Endodermal cell (in vitro differentiated cells): ENCODE measurements around the gene MAP3K2. TPM values are rescaled to one million over a fixed set of nuclear protein-coding genes. Genes with fewer than 3 reads are reported as not detected.

Source experiments
- DNase-seq: peaks from one replicate; pipeline ENCODE4 v3.0.0-alpha.2; 2017
- H3K27ac ChIP-seq: 2 replicates; pipeline ENCODE4 v1.5.1; 2013; ENCODE audit warnings: mild to moderate bottlenecking, low read depth, low read length, moderate library complexity
- H3K27me3 ChIP-seq: 2 replicates; pipeline ENCODE4 v1.6.1; 2013; ENCODE audit warnings: mild to moderate bottlenecking, low read length, moderate library complexity; ENCODE audit not compliant: insufficient read depth, control insufficient read depth, poor library complexity, severe bottlenecking
- H3K36me3 ChIP-seq: 2 replicates; pipeline ENCODE4 v1.7.0; 2013; ENCODE audit warnings: mild to moderate bottlenecking, low read length, moderate library complexity; ENCODE audit not compliant: control insufficient read depth, insufficient read depth
- H3K4me1 ChIP-seq: one replicate; pipeline ENCODE4 v1.7.0; 2013; ENCODE audit warnings: low read length; ENCODE audit not compliant: control insufficient read depth, insufficient read depth
- H3K4me3 ChIP-seq: 2 replicates; pipeline ENCODE4 v1.5.1; 2013; ENCODE audit warnings: mild to moderate bottlenecking, low read length, moderate library complexity
- H3K9ac ChIP-seq: 2 replicates; pipeline ENCODE4 v1.6.1; 2013; ENCODE audit warnings: mild to moderate bottlenecking, low read length, moderate library complexity; ENCODE audit not compliant: poor library complexity, severe bottlenecking; ENCODE audit errors: extremely low read depth
- H3K9me3 ChIP-seq: 2 replicates; pipeline ENCODE4 v1.6.1; 2013; ENCODE audit warnings: mild to moderate bottlenecking, low read length, moderate library complexity; ENCODE audit not compliant: control insufficient read depth
- H3K27ac Mint-ChIP-seq: 2 replicates; pipeline ENCODE4 v1.8.0; 2020; ENCODE audit warnings: mixed read lengths
- H3K27me3 Mint-ChIP-seq: 2 replicates; pipeline ENCODE4 v1.8.0; 2021; ENCODE audit warnings: mild to moderate bottlenecking, mixed read lengths; ENCODE audit not compliant: insufficient read depth
- H3K36me3 Mint-ChIP-seq: 2 replicates; pipeline ENCODE4 v1.8.0; 2020; ENCODE audit warnings: low read depth, mixed read lengths
- H3K4me1 Mint-ChIP-seq: 2 replicates; pipeline ENCODE4 v1.8.0; 2020; ENCODE audit warnings: mixed read lengths
- H3K4me3 Mint-ChIP-seq: 2 replicates; pipeline ENCODE4 v1.8.0; 2020; ENCODE audit warnings: mild to moderate bottlenecking, moderate library complexity, mixed read lengths
- H3K9me3 Mint-ChIP-seq: 2 replicates; pipeline ENCODE4 v1.8.0; 2020; ENCODE audit warnings: mild to moderate bottlenecking, mixed read lengths
- CTCF ChIP-seq: fragments of 200-600 bp; sonication (generic); conservative IDR thresholded peaks from 2 replicates; pipeline ENCODE4 v1.5.0; 2021; ENCODE audit warnings: antibody characterized with exemption, mild to moderate bottlenecking
- WGBS, 2 experiments: methylation state at CpG; one replicate each; pipeline versions ENCODE4 v1.1.5 to v1.1.7; 2013; ENCODE audit warnings: missing lambda C conversion rate in 2 of 2, mixed read lengths in 1 of 2; ENCODE audit not compliant: insufficient coverage in 1 of 2, insufficient read length in 1 of 2; 5-methylcytosine and 5-hydroxymethylcytosine counted together
- total RNA-seq, 2 donors: library from RNA; stranded (reverse); fragmentation: NEBNext Ultra II Directional in 1 of 2; extraction: Animal tissue kit (Norgen Biotek cat#: 25700) in 1 of 2; gene quantifications; 2 replicates in 1 of 2; 3 replicates in 1 of 2; pipeline ENCODE4 v1.2.1, GENCODE V29; 2021

The MAP3K2 gene
- total RNA-seq, 2 donors from 2014 or later = 27.9 to 31.6 TPM

DNA sequence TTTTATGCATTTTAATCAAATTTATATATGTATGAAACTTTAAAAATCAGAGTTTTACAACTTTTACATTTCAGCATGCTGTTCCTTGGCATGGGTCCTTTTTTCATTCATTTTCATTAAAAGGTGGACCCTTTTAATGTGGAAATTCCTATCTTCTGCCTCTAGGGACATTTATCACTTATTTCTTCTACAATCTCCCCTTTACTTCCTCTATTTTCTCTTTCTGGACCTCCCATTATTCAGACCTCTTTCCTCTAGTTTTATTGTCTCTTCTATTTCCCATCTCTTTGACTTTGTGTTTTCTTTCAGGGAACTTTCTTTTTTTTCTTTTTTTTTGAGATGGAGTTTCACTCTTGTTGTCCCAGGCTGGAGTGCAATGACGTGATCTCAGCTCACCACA lies 36.1 kb upstream of the MAP3K2 start:
- peaks cover 46% of the 10 kb centered on the region for H3K27me3 ChIP-seq
- no peak overlapping the region for H3K9ac ChIP-seq
- H3K4me1 ChIP-seq = no peaks in the 10 kb centered on the region
- peak overlapping the region; percentile 78 for H3K4me3 ChIP-seq
- no peaks in the 10 kb centered on the region for H3K9me3 Mint-ChIP-seq
- whole genome bisulfite sequencing, 2 experiments = 79 to 100% methylated on average over 1 of the region's 1 CpG
- peak; percentile 59 for TF ChIP-seq CTCF
- H3K27me3 Mint-ChIP-seq = peaks cover 52% of the 10 kb centered on the region
- DNase-seq = no peak
- no peak overlapping the region for H3K27ac ChIP-seq
- peak overlapping the region; percentile 52 for H3K4me3 Mint-ChIP-seq
- no peak overlapping the region for H3K27ac Mint-ChIP-seq
- H3K9me3 ChIP-seq = no peaks in the 10 kb centered on the region
- H3K36me3 Mint-ChIP-seq = no peaks in the 10 kb centered on the region
- H3K36me3 ChIP-seq = no peaks in the 10 kb centered on the region
- H3K4me1 Mint-ChIP-seq = no peaks in the 10 kb centered on the region

- DNase-seq = no peak
- Mint-ChIP-seq H3K4me3 (peak overlapping the region; percentile 52), H3K36me3 (no peaks in the 10 kb centered on the region), H3K4me1 (no peaks in the 10 kb centered on the region), H3K9me3 (no peaks in the 10 kb centered on the region), H3K27me3 (peaks cover 53% of the 10 kb centered on the region), H3K27ac (no peak overlapping the region)
- no peaks in the 10 kb centered on the region for H3K4me1 ChIP-seq
- no peak overlapping the region for H3K9ac ChIP-seq
- whole genome bisulfite sequencing, 2 experiments = 4 to 9% methylated on average over 15 to 29 of the region's 29 CpGs
- peaks cover 46% of the 10 kb centered on the region for H3K27me3 ChIP-seq
- no peak overlapping the region for H3K27ac ChIP-seq
- peak overlapping the region; percentile 78 for H3K4me3 ChIP-seq
- TF ChIP-seq CTCF = no peak
- H3K9me3 ChIP-seq = no peaks in the 10 kb centered on the region
- no peaks in the 10 kb centered on the region for H3K36me3 ChIP-seq
Observed at GRCh38 chr2:127423478-127423843, 35.7 kb upstream of the MAP3K2 start.

DNA sequence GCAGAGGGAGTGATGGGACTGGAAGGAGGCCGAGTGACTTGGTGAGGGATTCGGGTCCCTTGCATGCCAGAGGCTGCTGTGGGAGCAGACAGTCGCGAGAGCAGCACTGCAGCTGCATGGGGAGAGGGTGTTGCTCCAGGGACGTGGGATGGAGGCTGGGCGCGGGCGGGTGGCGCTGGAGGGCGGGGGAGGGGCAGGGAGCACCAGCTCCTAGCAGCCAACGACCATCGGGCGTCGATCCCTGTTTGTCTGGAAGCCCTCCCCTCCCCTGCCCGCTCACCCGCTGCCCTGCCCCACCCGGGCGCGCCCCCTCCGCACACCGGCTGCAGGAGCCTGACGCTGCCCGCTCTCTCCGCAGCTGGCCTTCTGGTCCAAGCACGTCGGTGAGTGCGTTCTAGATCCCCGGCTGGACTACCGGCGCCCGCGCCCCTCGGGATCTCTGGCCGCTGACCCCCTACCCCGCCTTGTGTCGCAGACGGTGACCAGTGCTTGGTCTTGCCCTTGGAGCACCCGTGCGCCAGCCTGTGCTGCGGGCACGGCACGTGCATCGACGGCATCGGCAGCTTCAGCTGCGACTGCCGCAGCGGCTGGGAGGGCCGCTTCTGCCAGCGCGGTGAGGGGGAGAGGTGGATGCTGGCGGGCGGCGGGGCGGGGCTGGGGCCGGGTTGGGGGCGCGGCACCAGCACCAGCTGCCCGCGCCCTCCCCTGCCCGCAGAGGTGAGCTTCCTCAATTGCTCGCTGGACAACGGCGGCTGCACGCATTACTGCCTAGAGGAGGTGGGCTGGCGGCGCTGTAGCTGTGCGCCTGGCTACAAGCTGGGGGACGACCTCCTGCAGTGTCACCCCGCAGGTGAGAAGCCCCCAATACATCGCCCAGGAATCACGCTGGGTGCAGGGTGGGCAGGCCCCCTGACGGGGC lies 35.0 kb upstream of the MAP3K2 start:
- Histone ChIP-seq H3K9me3 (no peaks in the 10 kb centered on the region), H3K4me1 (no peaks in the 10 kb centered on the region), H3K27me3 (peaks cover 46% of the 10 kb centered on the region), H3K27ac (no peak overlapping the region), H3K9ac (no peak overlapping the region), H3K36me3 (no peaks in the 10 kb centered on the region), H3K4me3 (peak overlapping the region; percentile 78)
- no peak overlapping the region for H3K27ac Mint-ChIP-seq
- no peaks in the 10 kb centered on the region for H3K36me3 Mint-ChIP-seq
- TF ChIP-seq CTCF = no peak
- H3K4me1 Mint-ChIP-seq = no peaks in the 10 kb centered on the region
- peaks cover 59% of the 10 kb centered on the region for H3K27me3 Mint-ChIP-seq
- peak; percentile 85 for DNase-seq
- no peaks in the 10 kb centered on the region for H3K9me3 Mint-ChIP-seq
- WGBS, 2 experiments = 10 to 20% methylated on average over 26 to 73 of the region's 73 CpGs
- H3K4me3 Mint-ChIP-seq = peak overlapping the region; percentile 52
